ENCODE results near the gene RAD51B.

The RAD51B gene

GRCh38 chr14:68139431-68140075 is 320.0 kb downstream of the RAD51B start:
- no peak overlapping the region for H3K4me3 ChIP-seq (ENCODE audit: control insufficient read depth, low read depth, low read length)
- no peak for DNase-seq (ENCODE audit: low read depth)
- TF ChIP-seq, protein P1, sequence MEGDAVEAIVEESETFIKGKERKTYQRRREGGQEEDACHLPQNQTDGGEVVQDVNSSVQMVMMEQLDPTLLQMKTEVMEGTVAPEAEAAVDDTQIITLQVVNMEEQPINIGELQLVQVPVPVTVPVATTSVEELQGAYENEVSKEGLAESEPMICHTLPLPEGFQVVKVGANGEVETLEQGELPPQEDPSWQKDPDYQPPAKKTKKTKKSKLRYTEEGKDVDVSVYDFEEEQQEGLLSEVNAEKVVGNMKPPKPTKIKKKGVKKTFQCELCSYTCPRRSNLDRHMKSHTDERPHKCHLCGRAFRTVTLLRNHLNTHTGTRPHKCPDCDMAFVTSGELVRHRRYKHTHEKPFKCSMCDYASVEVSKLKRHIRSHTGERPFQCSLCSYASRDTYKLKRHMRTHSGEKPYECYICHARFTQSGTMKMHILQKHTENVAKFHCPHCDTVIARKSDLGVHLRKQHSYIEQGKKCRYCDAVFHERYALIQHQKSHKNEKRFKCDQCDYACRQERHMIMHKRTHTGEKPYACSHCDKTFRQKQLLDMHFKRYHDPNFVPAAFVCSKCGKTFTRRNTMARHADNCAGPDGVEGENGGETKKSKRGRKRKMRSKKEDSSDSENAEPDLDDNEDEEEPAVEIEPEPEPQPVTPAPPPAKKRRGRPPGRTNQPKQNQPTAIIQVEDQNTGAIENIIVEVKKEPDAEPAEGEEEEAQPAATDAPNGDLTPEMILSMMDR (conservative IDR thresholded peaks at IDR 0.05; ENCODE audit: control insufficient read depth, insufficient read depth, low read depth, low read length): no peak

GRCh38 chr14:68140076-68140741 is 320.6 kb downstream of the RAD51B start:
- peak; percentile 99 for DNase-seq (ENCODE audit: low read depth)
- TF ChIP-seq, protein P1 (conservative IDR thresholded peaks at IDR 0.05; ENCODE audit: control insufficient read depth, insufficient read depth, low read depth, low read length): no peak
- H3K4me3 ChIP-seq (ENCODE audit: control insufficient read depth, low read depth, low read length): no peak overlapping the region

DNA sequence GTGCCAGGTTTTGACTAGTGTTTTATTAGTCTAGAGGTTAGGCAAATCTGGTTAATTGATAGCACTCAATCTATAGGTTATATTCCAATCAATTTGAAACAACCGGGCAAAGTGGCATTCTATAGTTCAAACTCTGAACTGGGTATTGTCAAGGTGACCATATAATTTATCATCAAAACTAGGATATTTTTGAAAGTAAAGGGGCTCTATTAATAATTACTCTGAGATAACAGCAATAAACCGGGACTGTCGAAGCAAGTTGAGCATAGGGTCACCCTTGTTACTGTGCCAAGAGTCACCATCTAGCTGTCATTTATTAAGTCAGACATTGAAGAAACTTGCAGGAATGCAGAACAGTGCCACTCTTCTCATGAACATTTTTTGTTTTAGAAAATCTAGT is 321.2 kb downstream of the RAD51B start:
- no peak for DNase-seq (ENCODE audit: low read depth)
- TF ChIP-seq, protein P1 (conservative IDR thresholded peaks at IDR 0.05; ENCODE audit: control insufficient read depth, insufficient read depth, low read depth, low read length): no peak
- H3K4me3 ChIP-seq (ENCODE audit: control insufficient read depth, low read depth, low read length): no peak overlapping the region

DNA sequence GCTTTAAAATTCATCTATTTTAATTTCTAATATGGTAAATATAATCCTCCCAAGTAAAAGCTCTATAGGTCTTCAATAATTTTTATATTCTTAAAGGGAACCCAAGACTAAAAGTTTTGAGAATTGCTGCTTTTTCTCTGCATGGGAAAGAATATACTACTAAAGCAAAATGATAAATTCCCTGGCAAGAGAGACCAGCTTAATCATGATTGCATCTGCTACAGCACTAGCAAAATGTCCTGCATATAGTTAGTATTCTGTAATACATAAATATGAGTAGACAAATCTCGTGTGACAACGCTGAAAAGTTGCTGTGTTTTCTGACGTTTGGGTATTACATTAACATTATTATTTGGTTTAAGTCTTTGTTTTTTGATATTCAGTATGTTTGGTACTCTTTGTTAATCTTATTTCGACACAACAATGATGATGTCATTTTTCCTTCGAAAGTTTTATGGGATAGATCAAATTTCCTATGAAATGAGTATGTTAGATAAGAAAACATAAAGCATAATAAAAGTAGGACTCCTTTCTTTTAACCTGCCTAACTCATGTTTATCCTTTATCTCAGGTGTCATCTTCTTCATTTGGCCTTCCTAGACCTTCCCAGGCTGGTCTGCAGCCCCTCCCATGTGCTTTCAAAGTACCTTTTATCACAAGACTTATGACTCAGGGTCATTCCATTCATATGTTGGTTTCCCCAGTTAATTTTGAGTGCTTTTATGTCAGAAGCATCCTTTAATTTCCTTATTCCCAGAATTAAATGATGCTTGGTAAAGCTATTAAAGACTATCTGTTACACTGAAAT is 321.9 kb downstream of the RAD51B start:
- H3K4me3 ChIP-seq (ENCODE audit: control insufficient read depth, low read depth, low read length): no peak overlapping the region
- peak; percentile 70 for DNase-seq (ENCODE audit: low read depth)
- TF ChIP-seq, protein P1 (conservative IDR thresholded peaks at IDR 0.05; ENCODE audit: control insufficient read depth, insufficient read depth, low read depth, low read length): no peak

GRCh38 chr14:68143341-68143841 is 323.8 kb downstream of the RAD51B start:
- TF ChIP-seq, protein P1 (conservative IDR thresholded peaks at IDR 0.05; ENCODE audit: control insufficient read depth, insufficient read depth, low read depth, low read length): no peak
- H3K4me3 ChIP-seq (ENCODE audit: control insufficient read depth, low read depth, low read length): no peak overlapping the region
- peak; percentile 90 for DNase-seq (ENCODE audit: low read depth)

DNA sequence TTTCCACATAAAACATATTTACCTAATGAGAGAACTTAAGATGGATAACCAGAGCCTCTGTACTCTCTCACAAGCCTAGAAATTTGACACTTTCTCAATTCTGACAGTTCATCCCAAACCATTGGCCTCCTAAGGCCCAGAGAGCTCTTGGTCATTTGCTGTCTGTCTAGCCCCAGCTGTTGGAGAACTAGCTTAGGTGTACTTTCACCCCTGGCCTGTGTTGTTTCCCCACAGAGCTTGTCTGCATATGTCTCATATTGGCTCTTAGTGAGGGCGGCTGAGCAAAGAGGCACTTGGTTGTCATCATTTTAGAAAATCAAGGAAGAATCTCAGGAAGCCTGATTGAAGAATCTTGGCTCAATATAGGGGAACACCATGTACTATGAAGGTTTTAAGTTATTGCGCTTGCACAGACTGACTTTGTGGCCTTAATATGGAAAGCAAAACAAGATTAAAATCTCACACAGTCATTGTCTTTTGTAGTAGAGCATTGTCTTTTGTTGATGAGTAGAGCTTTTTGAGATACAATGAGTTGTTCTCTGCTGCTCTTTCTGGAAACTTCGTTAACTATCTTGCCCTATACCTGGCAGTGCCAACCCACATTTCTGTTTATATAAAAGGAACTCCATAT is 324.6 kb downstream of the RAD51B start:
- peak; percentile 93 for DNase-seq (ENCODE audit: low read depth)
- no peak overlapping the region for H3K4me3 ChIP-seq (ENCODE audit: control insufficient read depth, low read depth, low read length)
- TF ChIP-seq, protein P1 (conservative IDR thresholded peaks at IDR 0.05; ENCODE audit: control insufficient read depth, insufficient read depth, low read depth, low read length): no peak

Measured in fibroblast of mammary gland (primary cell).